Stimulated activated CD4-positive, alpha-beta T cell treated with anti-CD3 and anti-CD28 coated beads, Interleukin-4, amount 100 ng/mL, for 1 hour (primary cell): ENCODE data around the gene PFDN2.

Source experiments
- DNase-seq: peaks from one replicate; pipeline ENCODE4 v3.0.0-alpha.2; 2020

The PFDN2 gene, protein sequence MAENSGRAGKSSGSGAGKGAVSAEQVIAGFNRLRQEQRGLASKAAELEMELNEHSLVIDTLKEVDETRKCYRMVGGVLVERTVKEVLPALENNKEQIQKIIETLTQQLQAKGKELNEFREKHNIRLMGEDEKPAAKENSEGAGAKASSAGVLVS

GRCh38 chr1:161117759-161118581, at the start of gene PFDN2, which contains the start of gene NIT1:
Gene PFDN2, minus strand, starts transcription at chr1:161118037. Its CDS starts 11 bp downstream, at chr1:161118026.
Gene NIT1, plus strand, starts transcription at chr1:161118105. Its CDS starts 72 bp downstream, at chr1:161118177.
- DNase-seq: peak; percentile 88

- no peak for DNase-seq
Measured at GRCh38 chr1:161166669-161167548, 49.1 kb upstream of the PFDN2 start.

GRCh38 chr1:161165742-161166668, 48.2 kb upstream of the PFDN2 start, which contains the start of gene PPOX:
Gene PPOX, plus strand, starts transcription at chr1:161166426. Its CDS starts 422 bp downstream, at chr1:161166848.
- DNase-seq: peak; percentile 86

DNA sequence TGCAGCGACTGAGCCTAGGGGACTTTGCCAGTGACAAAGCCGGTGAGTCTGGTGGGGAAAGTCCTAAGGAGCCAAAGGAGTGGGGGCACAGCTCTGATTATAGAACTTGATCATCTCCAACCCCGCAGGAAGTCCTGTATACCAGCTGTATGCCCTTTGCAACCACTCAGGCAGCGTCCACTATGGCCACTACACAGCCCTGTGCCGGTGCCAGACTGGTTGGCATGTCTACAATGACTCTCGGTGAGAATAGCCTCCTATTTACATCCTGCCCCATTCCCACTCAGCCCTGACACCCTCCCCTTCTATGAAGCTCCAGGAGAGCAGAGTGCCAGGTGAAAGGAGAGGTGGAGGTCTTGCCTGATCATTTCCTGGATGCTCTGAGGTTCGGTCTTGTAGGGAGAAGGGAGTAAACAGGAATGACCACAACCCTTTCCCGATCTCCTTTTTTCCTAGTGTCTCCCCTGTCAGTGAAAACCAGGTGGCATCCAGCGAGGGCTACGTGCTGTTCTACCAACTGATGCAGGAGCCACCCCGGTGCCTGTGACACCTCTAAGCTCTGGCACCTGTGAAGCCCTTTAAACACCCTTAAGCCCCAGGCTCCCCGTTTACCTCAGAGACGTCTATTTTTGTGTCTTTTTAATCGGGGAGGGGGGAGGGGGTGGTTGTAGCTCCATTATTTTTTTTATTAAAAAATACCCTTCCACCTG, 47.2 kb upstream of the PFDN2 start:
- no peak for DNase-seq

DNA sequence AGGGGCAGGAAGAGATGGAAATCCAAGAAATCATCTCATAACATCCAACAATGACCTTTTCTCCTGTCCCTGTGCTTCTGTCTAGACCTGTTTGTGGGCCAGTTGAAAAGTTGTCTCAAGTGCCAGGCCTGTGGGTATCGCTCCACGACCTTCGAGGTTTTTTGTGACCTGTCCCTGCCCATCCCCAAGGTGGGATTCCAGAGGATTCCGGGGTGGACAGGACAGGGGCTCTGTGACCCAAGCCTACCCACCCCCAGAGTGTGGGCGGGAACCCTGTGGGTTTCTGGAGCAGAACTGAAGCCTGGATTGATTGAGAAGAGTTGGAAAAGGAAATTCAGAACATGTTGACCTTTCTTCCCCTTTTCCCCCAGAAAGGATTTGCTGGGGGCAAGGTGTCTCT, 46.0 kb upstream of the PFDN2 start:
- DNase-seq: no peak

DNA sequence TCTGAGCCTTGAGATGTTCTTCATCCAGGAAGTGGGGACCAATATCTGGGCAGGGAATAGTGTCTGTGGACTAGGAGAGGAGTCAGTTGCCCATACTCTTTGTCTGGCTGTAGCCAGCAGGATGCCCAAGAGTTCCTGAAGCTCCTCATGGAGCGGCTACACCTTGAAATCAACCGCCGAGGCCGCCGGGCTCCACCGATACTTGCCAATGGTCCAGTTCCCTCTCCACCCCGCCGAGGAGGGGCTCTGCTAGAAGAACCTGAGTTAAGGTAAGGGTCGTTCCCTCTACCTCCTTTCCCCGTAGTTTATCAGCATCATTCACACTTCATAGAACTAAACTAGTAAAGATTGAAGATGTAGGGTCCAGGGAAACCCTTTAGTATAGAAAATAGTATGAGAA, 45.0 kb upstream of the PFDN2 start:
- DNase-seq: no peak

DNA sequence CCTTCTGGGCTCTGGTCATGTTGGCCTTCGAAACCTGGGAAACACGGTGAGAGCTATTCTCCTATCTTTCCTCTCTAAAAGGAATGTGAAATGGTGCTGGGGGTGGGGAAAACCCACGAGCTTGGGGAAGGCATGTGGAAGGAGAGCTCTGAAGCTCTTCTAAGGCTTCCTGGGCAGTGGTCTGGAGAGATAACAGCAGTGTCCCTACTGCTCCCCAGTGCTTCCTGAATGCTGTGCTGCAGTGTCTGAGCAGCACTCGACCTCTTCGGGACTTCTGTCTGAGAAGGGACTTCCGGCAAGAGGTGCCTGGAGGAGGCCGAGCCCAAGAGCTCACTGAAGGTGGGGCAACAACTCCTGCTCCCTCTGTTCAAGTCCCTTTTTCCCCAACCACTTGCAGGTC, 44.2 kb upstream of the PFDN2 start:
- no peak for DNase-seq

DNA sequence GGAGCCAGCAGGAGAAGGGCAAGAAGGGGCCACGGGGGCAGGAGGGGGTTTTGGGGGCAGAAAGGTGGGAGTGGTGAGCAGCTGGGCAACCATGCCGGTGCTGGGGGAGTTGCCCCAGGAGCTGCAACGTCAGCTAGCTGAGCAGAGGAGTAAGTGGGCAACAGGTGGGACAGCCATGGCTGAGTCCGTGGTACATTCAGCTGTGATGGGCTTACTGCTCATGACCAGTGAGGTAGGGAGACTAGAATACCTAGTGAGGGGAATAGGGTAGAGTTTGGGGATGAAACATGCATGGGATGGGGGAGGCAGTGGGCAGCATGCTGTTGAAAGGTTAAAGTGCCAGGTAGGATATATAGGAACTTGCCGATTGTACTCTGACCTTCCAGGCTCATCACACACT, 43.8 kb upstream of the PFDN2 start:
- DNase-seq: no peak

DNA sequence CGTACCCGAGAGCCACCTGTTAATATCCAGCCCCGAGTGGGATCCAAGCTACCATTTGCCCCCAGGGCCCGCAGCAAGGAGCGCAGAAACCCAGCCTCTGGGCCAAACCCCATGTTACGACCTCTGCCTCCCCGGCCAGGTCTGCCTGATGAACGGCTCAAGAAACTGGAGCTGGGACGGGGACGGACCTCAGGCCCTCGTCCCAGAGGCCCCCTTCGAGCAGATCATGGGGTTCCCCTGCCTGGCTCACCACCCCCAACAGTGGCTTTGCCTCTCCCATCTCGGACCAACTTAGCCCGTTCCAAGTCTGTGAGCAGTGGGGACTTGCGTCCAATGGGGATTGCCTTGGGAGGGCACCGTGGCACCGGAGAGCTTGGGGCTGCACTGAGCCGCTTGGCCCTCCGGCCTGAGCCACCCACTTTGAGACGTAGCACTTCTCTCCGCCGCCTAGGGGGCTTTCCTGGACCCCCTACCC, 42.9 kb upstream of the PFDN2 start:
- no peak for DNase-seq

- DNase-seq: no peak
Measured at GRCh38 chr1:161159913-161160243, 42.0 kb upstream of the PFDN2 start.

- DNase-seq: peak; percentile 90
Measured at GRCh38 chr1:161159087-161159912, 41.5 kb upstream of the PFDN2 start, which contains the start of gene USP21. Gene USP21, plus strand, starts transcription at chr1:161159500. Its CDS starts 1,141 bp downstream, at chr1:161160641.

DNA sequence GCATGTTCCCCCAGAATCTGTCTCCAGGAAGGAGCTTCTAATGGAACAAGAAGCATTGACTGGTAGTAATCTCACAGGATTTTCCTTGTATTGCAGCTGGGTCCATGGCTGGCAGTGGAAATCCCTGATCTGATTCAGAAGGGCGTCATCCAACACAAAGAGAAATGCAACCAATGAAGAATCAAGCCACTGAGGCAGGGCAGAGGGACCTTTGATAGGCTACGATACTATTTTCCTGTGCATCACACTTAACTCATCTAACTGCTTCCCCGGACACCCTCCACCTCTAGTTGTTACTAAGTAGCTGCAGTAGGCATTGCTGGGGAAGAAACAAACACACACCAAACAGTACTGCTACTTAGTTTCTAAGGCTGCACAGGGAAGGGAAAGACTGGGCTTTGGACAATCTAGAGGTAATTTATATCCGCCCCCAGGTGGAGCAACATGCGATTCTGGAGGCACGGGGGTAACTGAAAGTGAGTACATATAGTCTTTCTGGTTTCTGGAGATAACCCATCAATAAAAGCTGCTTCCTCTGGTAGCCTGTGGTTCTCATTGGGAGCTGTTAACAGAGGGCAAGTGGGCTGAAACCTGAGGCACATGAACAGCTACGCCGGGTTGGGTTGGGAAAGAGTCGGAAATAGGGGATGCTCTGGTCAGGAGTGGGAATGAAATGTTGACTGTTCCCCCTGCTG, 40.6 kb upstream of the PFDN2 start:
- no peak for DNase-seq

DNA sequence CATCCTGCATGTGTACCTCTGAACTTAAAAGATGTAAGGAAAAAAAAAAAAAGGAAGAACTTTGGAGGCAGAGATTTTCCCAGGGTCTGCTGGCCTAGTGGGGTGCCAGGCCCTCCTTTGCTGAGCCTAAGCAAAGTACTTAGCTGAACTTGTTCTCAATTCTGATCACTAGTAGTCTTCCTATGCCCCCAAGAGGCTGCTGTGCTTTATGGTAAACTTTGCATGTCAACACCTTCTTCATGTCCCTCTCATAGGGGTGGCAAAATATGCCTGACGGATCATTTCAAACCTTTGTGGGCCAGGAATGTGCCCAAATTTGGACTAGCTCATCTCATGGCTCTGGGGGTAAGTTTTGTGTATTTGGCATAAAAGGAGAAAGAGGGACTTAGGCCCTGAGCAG, 40.0 kb upstream of the PFDN2 start:
- DNase-seq: no peak

DNA sequence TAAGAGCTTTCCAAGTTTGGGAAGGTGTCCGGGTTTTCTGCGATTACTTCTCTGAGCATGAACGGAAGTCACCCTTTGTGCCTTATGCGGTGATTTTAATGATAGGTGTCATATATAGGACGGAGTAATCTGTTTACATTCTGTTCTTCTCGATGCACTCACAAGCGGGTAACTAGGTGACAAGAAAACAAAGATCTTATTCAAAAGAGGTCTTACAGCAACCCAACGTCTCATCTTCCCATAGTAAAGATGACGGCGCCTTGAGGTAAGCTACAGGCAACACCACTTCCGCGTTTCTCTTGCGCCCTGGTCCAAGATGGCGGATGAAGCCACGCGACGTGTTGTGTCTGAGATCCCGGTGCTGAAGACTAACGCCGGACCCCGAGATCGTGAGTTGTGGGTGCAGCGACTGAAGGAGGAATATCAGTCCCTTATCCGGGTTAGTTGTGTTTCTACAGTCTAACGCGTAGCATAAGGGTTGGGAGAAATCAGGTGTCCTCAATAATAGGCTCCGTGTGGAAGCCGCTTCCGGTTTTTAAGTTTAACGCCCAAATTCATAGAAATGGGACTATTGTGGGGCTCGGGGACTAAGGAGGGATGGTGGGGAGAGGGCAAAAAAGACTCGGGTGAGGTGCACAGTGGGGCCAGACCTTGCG, 36.0 kb upstream of the PFDN2 start, which contains the start of gene UFC1:
Gene UFC1 (plus strand): TSS at position 297 of the 656 bp plus-strand sequence. CDS start 20 bp downstream, at position 317.
- DNase-seq: peak; percentile 75

DNA sequence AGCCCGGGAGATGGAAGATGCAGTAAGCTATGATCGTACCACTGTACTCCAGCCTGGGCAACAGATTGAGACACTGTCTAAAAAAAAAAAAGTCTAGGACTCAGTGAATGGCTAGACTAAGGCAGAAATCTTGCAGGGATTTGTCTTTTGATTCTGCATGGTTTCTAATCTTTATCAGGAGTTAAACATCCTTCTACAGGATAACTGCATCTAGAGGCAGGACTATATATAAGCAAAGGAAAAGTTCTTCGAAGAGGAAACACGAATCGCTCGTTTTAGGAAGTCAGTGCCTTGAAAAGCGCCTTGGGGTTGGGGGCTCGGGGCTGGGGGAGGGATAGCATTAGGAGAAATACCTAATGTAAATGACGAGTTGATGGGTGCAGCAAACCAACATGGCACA, 35.3 kb upstream of the PFDN2 start:
- no peak for DNase-seq

DNA sequence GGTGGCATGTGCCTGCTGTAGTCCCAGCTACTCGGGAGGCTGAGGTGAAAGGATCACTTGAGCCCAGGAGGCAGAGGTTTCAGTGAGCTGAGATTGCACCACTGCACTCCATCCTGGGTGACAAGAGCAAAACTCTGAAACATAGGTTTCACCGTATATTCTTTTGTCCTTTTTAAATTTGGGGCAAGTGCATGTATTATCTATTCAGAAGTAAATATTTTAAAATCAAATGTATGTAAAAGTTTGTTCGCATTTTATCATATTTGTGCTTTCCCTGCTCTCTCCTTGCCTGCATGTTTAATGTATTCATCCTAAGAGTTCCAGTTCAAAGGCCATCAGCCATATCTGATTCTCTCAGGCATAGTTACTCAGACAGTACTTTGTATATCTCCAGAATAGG, 28.0 kb upstream of the PFDN2 start:
- no peak for DNase-seq

DNA sequence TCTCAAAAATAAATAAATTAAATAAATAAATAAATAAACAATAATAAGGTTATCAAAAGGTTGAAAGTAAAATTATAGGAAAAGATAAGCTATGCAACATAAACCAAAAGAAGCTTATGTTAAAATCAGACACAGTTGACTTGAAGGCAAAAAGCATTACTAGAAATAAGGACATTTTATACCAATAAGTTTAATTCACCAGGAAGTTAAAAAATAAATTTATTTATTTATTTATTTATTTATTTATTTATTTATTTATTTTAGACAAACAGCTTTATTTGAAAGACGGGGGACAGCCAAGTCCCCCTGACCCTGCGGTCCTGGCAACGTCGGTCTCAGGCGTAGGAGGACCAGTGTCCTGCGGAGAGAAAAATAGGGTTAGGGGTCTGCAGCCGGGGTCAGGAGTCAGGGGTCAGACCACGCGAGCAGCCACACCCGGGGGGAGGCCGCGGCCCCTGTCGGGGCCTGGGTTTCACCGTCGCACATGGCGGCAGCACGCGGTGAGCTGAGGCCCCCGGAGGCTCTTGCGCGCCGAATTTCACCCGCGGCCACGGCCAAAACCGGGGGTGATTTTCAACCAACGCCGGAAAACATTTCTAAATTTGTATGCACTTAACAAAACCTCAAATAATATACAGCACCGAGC, 23.0 kb upstream of the PFDN2 start:
- DNase-seq: no peak

DNA sequence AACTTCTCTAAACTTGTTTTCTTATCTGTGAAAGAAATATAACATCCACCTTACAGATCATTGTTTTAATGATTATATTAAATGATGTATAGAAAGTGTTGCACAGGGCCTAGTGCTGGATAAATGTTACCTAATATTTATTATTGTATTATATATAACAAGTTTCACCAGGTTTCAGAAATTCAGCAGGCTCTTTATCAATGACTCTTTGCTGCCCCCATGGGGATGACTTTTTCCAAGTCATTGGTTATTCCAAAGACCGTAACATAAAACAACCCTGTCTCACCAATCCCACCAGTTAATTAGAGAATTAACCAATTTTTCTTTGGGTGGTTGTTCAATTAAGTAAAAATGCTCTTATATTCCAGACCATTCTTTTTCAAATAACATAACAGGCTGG, 21.9 kb upstream of the PFDN2 start:
- DNase-seq: no peak

DNA sequence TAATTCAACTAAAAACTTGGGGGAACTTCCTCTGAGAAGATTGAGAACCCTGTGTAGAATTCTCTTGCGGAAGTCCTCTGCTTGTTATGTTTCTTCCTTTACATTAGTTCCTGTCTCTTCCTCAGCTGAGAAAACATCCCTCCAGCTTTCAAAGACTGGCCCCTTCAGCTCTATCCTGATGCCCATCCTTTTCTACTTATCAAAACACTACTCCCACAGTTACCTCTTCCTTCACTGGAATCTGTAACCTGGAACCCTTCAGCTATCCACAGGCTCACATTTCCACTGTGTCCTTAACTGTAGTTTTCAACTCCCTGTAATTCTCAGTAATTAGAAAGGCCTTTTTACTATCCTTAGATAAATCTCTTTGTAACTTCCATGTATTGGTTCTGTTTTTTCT, 20.6 kb upstream of the PFDN2 start:
- no peak for DNase-seq
